ENCODE measurements around the gene EPB41.
"Not testable (repeated sequence)": the region's sequence is repeated elsewhere in the genome, so short reads cannot be mapped to it uniquely, and the experiment has no call there.

The EPB41 gene

GRCh38 chr1:29057700-29058099 is 143.3 kb downstream of the EPB41 start:
- no peak for DNase-seq

- no peak for DNase-seq
Observed at GRCh38 chr1:29062157-29062942, 148.0 kb downstream of the EPB41 start.

- no peak for DNase-seq
Observed at GRCh38 chr1:29064064-29064463, 149.7 kb downstream of the EPB41 start.

- no peak for DNase-seq
Observed at GRCh38 chr1:29077155-29077554, 162.8 kb downstream of the EPB41 start.

DNA sequence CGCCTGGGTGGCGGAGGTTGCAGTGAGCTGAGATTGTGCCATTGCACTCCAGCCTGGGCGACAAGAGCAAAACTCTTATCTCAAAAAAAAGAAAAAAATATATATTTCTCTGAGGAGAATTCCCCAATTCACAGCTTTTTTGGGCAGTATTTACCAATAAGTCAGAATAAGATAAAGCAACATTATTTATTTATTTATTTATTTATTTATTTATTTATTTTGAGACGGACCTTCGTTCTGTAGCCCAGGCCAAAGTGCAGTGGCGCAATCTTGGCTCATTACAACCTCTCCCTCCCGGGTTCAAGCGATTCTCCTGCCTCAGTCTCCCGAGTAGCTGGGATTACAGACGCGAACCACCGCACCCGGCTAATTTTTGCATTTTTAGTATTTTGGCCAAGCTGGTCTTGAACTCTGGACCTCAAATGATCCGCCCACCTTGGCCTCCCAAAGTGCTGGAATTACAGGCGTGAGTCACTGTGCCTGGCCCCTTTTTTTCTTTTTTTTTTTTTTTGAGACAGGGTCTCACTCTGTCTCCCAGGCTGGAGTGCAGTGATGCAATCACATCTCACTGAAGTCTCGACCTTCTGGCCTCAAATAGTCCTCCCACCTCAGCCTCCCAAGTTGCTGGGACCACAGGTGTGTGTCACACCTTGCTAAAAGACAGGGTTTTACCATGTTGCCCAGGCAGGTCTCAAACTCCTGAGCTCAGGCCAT is 165.7 kb downstream of the EPB41 start:
- DNase-seq = not testable (repeated sequence)

GRCh38 chr1:29081201-29081600 is 166.8 kb downstream of the EPB41 start:
- no peak for DNase-seq

- no peak for DNase-seq
Observed at GRCh38 chr1:29082519-29082918, 168.2 kb downstream of the EPB41 start.

DNA sequence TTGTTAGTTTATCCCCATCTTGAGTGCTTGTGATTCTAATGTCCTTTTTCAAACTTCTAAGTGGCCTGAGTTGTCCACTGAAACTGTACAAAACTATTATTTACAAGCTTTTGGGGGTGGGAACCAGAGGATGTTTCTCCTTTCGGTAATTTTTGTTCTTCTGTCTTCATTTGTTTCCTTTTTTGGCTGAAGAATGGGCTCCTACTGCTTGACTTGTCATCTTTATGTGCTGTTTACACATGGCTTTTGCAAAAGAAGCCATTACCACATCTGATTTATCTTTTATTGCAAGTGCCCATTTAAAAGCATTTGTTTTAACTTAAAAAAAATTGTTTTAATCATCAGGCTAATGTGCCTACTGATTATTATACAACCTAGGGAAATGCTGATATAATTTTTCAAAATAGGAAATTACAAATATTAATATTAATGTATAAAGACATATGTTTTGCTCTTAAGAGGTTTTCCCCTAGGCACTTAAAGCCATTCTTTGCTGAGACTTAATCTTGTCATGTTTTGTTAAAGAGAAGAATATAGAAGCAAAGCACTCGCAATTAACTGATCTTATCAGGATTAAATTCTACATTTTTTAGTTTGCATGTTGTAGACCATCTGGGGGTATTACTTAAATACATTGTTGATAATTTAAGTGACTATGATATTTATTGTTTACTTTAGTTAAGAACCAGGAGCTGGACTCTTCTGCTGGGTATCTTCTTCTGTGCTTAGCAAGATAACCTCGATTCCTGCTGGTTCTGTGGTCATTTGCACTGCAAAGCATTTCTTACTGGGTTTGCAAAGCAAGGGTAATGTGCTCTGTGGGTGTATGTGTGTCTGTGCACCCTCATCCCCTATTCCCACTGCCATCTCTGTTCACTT is 169.2 kb downstream of the EPB41 start:
- DNase-seq = no peak

DNA sequence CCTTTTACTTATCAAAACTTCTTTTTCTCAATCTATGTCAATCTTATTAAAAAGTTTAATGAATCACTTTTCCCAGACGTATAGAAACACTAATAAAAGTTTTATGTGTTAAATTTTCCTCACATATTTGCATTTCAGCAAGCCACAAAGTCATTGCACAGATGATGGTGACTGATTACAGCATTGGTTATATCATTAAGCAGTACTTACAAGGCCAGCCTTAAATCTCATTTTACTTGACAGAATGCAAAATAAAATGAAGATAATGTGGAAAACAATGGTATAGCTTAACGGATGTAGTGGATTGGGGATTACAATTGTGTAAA is 169.8 kb downstream of the EPB41 start:
- no peak for DNase-seq

DNA sequence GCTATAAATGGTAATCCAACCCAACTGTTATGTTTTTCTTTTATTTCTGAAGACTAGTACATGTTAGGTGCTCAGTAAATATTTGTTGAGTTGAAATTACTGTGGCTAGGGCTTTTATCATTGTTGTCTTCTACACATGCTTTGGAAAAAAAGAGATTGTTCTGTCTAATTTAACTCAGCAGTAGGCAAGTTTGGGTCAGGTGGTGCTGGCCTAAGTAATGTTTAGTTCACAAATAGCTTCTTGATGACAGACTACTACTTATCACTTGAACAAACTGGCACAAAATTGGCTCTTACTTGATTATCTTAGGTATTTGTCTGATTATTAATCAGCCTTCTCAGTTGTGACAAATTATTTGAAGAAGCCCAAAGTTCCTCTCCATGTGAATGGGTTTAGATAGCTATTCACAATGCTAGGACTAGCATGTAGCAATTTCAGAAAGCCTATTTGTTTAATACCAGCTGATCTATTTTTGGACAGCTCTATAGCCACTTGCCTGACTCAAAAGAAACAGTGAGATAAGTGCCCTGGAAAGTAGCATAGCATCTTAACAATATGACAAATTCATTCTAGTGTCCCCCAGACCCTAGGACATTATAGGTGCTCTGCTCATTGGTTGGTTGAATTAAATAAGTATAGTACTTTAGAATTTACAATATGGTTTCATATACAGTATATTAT is 176.7 kb downstream of the EPB41 start:
- no peak for DNase-seq

DNA sequence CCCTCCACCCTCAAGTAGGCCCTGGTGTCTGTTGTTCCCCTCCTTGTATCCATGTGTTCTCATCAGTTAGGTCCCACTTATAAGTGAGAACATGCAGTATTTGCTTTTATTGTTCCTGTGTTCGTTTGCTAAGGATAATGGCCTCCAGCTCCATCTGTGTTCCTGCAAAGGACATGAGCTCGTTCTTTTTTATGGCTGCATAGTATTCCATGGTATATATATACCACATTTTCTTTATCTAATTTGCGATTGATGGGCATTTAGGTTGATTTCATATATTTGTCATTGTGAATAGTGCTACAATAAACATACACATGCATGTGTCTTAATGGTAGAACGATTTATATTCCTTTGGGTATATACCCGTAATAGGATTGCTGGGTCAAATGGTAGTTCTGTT is 178.3 kb downstream of the EPB41 start:
- not testable (repeated sequence) for DNase-seq

- no peak for DNase-seq
Observed at GRCh38 chr1:29094433-29094832, 180.1 kb downstream of the EPB41 start.

DNA sequence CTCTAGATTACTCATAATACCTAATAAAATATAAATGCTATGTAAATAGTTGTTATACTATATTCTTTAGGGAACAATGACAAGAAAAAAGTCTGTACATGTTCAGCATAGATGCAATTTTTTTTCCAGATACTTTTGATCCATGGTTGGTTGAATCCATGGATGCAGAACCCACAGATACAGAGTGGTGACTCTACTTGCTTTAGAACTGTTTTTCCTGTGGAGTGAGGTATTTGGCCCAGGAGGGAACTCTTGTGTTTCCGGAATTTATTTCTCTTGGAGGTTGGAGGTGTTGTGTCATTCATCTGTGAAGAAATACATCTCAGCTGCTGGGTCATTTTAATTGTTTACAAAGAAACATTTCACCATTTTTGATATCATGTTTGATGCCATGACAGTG is 180.6 kb downstream of the EPB41 start:
- no peak for DNase-seq

DNA sequence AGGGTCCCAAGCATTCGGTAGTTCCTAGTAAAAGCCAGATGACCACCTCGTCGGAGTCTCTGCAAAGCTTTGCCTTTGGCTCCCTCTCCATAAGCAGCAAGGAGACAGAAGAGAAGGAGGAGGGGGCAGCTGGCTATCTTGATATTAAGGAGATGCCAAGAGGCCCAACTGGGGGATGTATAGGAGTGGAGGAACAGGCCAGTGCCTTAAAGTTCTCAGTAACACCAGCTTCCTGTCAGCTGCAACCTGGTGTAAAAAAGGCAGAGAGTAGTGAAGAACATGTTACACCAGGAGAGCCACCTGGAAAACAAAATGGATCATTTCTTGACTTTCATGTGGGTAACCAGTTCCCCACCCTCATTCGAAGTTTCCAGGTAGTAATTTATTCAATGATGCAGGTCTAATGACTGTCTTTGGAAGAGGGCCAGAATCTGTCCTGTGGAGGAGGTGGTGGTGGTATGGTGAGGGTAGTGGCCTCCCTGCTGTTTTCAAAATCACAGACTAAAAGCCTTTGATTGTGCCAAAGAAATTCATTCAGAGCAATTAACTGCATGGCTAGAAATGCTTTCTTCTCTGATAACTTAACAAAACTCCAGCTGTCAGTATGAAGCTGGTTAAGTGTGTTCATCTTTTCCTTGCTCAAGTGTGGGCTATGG is 182.0 kb downstream of the EPB41 start:
- no peak for DNase-seq

- DNase-seq = no peak
Observed at GRCh38 chr1:29099286-29099685, 184.9 kb downstream of the EPB41 start.

DNA sequence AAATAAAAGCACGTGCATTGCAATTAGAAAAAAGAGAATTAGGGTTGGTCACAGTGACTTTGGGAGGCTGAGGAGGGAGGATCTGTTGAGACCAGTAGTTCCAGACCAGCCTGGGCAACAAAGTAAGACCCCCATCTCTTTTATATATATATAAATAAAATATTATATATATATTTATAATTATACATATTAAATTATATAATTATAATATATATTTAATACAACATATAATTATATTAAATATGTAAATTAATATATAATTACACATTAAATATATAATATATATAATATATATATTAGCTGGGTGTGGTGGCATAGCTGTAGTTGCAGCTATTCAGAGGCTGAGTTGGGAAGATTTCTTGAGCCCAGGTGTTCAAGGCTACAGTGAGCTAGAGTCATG is 186.1 kb downstream of the EPB41 start:
- no peak for DNase-seq

DNA sequence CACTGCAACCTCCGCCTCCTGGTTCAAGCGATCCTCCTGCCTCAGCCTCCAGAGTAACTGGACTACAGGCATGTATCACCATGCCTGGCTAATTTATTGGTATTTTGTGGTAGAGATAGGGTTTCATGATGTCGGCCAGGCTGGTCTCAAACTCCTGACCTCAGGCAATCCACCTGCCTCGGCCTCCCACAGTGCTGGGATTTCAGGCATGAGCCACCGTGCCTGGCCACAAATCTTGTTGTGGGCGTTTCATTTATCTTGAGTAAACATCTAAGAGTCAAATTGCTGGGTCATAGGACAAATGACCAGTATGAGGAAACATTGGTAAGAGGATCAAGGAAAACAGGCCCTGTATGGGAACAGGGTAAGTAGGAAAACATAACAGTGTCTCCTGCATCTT is 191.5 kb downstream of the EPB41 start:
- DNase-seq = no peak

DNA sequence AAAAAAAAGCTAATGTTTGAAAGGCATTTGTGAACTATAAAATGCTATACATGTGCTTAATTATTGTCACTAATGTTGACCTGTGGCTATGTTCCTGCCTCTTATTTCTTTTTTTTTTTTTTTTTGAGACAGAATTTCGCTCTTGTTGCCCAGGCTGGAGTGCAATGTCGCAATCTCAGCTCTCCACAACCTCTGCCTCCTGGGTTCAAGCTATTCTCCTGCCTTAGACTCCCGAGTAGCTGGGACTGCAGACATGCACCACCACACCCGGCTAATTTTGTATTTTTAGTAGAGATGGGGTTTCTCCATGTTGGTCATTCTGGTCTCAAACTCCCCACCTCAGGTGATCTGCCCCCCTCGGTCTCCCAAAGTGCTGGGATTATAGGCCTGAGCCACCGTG is 193.7 kb downstream of the EPB41 start:
- not testable (repeated sequence) for DNase-seq

- DNase-seq = no peak
Observed at GRCh38 chr1:29112705-29113412, 198.5 kb downstream of the EPB41 start.

GRCh38 chr1:29113413-29114117 is 199.2 kb downstream of the EPB41 start:
- DNase-seq = no peak

GRCh38 chr1:29114654-29115053 is 200.3 kb downstream of the EPB41 start:
- no peak for DNase-seq

Data from HCEC 1CT (cell line).